AG09319 (cell line): ENCODE data around the gene DLST.
A peak's percentile ranks its signal among the peaks of the same experiment; 100 is the strongest.

Experiments used
- DNase-seq: peaks from one replicate; pipeline ENCODE4 v3.0.0-alpha.2; 2010; ENCODE audit warnings: low read depth; ENCODE audit errors: extremely low read depth
- TF ChIP-seq, protein P1 (sequence below): IDR thresholded peaks from 2 replicates; pipeline ENCODE4 v1.5.1; 2011; ENCODE audit warnings: low read depth, mild to moderate bottlenecking, inconsistent platforms, low read length, moderate library complexity

DLST gene

DNA sequence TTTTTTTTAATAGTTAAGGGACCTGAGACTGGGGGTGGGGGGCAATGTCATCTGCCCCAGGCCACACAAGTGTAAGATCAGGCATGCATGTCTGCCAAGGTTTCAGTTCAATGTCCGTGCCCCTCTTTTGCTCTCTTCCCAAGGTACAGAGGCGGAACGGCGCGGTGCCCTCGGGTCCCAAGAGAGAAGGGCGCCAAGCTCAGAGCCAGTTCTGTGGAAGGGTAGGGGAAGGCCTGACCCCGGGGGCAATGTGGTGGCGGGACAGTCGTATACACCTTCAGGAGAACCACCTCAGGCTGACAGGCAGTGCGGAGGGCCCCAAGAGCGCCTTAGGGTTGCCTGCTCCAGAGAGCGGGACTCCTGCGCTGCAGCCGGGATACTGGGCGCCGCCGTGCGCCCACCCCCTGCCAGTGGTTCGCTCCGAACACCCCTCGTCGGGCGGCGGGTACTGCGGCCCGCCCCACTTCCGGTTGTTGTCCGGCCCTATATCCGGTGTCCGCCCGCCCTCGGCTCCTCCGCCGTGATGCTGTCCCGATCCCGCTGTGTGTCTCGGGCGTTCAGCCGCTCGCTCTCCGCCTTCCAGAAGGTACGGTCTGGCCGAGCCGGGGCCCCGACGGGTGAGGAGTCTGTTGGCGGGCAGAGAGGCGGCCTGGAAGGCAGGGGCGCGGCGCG is at the start of gene DLST:
Gene DLST, plus strand, starts transcription at position 486 of the 672 bp plus-strand sequence. Its CDS starts 38 bp downstream, at position 524.
- TF ChIP-seq, protein P1, sequence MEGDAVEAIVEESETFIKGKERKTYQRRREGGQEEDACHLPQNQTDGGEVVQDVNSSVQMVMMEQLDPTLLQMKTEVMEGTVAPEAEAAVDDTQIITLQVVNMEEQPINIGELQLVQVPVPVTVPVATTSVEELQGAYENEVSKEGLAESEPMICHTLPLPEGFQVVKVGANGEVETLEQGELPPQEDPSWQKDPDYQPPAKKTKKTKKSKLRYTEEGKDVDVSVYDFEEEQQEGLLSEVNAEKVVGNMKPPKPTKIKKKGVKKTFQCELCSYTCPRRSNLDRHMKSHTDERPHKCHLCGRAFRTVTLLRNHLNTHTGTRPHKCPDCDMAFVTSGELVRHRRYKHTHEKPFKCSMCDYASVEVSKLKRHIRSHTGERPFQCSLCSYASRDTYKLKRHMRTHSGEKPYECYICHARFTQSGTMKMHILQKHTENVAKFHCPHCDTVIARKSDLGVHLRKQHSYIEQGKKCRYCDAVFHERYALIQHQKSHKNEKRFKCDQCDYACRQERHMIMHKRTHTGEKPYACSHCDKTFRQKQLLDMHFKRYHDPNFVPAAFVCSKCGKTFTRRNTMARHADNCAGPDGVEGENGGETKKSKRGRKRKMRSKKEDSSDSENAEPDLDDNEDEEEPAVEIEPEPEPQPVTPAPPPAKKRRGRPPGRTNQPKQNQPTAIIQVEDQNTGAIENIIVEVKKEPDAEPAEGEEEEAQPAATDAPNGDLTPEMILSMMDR, result no peak
- peak; percentile 66 for DNase-seq

DNA sequence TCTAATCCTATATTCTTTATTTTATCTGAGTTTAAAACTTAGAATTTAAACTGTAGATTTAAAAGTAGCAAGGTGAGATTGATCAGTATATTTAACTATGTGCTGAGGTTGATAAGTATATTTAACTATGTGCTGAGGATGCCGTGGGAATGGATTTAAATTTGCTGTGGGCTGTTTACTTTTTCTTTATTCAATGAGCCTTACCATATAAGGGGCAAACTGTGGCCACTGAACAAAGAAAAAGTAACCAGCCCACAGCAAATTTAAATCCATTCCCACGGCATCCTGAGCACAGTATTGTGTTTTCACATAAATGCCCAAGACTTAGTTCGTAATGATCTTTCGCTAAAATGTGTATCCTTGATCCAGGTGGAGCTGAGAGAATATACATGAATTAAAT is 48.9 kb upstream of the DLST start:
- TF ChIP-seq, protein P1, result no peak
- no peak for DNase-seq

DNA sequence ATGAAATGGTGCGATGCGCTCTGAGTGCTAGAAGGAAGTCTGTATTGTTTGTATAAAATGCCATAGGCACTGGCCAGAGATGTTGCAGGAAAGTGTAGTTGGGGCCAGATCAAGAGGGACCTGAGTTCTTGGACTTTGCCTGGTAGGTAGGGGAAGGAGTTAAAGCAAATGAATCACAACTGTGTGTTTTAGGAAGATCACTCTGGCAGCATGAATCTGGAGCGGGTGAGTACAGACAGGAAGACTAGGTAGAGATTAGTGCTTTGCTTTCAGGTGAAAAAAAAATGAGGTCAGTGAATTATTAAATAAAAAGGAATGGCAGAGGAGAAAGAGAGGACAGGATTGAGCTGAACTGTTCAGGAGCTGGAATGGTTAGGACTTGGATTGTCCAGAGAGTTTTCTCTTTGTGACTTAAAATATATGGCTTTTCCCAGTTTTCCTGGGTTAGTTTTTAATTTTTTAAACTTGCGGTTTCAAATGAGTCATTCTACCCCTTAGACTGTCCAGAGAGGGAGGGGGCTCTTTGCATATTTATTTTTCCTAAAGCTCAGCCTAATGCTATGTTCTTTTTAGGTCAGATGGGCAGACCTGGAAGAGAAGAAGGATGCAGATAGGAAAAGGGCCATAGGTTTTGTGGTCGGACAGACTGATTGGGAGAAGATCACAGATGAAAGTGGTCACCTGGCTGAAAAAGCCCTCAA is 46.9 kb upstream of the DLST start:
- no peak for DNase-seq
- TF ChIP-seq, protein P1, result no peak

DNA sequence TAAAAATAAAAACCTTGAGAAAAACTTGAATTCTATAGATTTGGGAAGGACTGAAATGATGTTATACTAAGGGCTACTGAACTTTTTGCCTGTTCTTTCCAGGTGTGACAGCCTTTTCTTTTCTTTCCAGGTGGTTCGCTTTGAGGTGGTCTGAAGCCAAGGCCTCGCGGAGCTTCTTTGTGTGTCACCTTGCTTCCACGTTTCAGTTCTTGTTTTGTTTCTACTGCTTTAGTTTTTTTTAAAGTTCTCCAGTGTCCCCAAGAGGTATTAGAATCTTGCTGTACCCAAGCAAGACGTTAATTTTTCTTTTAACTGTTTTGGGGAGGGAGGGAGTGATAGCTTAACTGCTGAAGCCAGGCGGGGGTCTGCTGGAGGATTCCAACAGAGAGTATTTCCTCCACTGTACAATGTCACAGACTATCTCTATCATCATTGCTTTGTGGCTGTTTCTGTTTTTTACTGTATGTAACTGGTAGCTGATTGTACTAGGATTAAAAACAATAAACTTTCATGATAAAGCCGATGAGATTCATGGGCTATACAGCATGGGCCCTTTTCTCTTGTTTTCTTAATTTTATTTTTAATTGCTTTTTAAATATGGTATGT is 46.0 kb upstream of the DLST start:
- TF ChIP-seq, protein P1, result no peak
- DNase-seq, result no peak

DNA sequence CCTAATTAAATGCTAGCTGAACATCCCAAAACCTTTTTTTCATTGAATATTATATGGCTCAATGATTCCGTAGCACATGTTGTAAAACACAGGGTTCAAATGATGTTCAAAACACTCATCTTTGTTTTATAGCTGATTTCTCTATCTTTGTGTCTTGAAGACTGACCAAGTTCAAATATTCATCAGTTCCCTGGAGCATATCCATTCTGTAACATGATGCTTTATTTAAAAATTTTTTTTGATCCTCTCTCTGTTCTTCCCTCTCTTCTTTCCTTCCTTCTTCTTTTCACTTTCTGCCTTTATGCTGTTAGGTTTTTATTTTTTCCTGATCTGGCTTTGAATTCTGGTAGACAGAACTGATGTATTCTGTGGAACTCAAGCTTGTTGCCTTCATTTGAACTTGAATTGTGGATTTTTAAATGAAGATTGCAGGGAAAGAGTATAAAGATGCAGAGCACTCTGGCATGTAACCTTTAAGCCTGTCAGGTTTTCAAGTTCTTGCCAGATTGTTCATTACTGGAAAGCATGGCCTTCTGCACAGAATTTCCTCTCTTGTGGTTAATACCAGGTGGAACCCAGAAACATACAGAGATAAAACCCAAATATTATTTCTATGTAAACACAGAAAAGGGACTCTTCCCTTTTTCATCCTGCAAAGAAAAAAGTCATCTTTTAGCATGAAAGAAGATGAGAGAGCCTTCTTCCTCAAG is 45.3 kb upstream of the DLST start:
- DNase-seq, result no peak
- TF ChIP-seq, protein P1, result no peak

DNA sequence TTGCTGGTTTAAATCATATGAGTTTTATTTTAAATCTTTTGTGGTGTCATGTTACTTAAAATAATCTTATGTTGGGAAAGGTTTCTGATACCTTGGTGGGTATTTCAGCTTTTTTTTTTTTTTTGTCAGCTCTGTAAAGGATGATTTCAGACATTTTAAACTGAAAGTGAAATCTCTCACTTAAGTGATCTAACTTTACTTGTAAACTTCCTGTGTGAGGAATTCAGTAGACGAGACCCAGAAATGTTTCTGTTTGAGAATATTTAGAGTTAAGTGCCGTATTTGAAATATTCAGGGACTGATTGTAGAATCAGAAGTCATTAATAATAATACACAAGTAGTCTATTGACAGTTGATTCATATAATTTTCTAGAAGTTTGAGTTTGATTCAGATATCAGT is 43.5 kb upstream of the DLST start:
- no peak for DNase-seq
- TF ChIP-seq, protein P1, result no peak

DNA sequence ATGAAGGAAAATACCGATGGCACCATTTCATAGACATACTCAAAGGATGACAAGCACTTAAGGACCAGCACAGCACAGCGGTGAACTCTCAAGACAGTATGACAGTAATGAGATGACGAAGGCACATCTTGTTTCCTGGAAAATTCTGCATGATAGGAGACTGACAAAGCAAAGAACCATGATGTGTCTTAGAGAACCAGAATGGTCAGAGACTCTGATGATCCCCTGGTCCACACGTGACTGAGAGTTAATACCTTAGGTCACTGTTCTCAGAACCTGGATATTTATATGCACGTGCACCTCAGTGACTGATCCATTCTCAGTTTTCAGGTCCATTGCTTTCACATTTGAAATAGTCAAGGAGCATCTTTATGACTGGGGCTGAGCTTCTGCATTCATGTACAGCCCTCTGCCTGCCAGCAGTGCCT is 41.1 kb upstream of the DLST start:
- no peak for DNase-seq
- TF ChIP-seq, protein P1, result no peak
